ENCODE data around the gene HHATL. TPM values are rescaled to one million over a fixed set of nuclear protein-coding genes. Genes with fewer than 3 reads are reported as not detected.

HHATL gene
- total and polyA plus RNA-seq, 9 donors: 0.12 to 1.3 (median 0.52) TPM; not detected in 5

- 46 to 50% (median 50%) methylated on average over 1 of the region's 1 CpG for WGBS, 3 donors
- H3K27ac ChIP-seq: no peak overlapping the region
- no peaks in the 10 kb centered on the region for H3K36me3 ChIP-seq
- no peak overlapping the region for H3K4me3 ChIP-seq
- no peaks in the 10 kb centered on the region for H3K9me3 ChIP-seq
- intact Hi-C loops (cut with DNase I): no loop called here
- no peak for TF ChIP-seq EP300 (IDR thresholded peaks at IDR 0.05)
- no peaks in the 10 kb centered on the region for H3K27me3 ChIP-seq
- DNase-seq: no peak
- H3K4me1 ChIP-seq (ENCODE audit: insufficient read depth): no peaks in the 10 kb centered on the region
Observed at GRCh38 chr3:42721690-42722089, 19.1 kb upstream of the HHATL start.

GRCh38 chr3:42720126-42720525 is 17.5 kb upstream of the HHATL start:
- no peaks in the 10 kb centered on the region for H3K27me3 ChIP-seq
- WGBS, 3 donors: 86 to 88% (median 86%) methylated on average over 4 of the region's 4 CpGs
- intact Hi-C loops (cut with DNase I): no loop called here
- H3K36me3 ChIP-seq: no peaks in the 10 kb centered on the region
- H3K4me1 ChIP-seq (ENCODE audit: insufficient read depth): no peaks in the 10 kb centered on the region
- no peak overlapping the region for H3K27ac ChIP-seq
- H3K9me3 ChIP-seq: no peaks in the 10 kb centered on the region
- TF ChIP-seq POLR2A (IDR thresholded peaks at IDR 0.05): no peak
- H3K4me3 ChIP-seq: no peak overlapping the region
- no peak for DNase-seq

GRCh38 chr3:42719002-42719401 is 16.4 kb upstream of the HHATL start:
- WGBS, 3 donors: 68 to 79% (median 74%) methylated on average over 6 of the region's 6 CpGs
- TF ChIP-seq EP300 (IDR thresholded peaks at IDR 0.05) (no peak), POLR2A (IDR thresholded peaks at IDR 0.05) (no peak), CTCF (IDR thresholded peaks at IDR 0.05) (no peak)
- no peaks in the 10 kb centered on the region for H3K27me3 ChIP-seq
- H3K4me3 ChIP-seq: no peak overlapping the region
- no peak overlapping the region for H3K27ac ChIP-seq
- no peaks in the 10 kb centered on the region for H3K36me3 ChIP-seq
- DNase-seq: peak in 2 of 5 donors; percentile 2 to 4
- H3K4me1 ChIP-seq (ENCODE audit: insufficient read depth): no peaks in the 10 kb centered on the region
- H3K9me3 ChIP-seq: no peaks in the 10 kb centered on the region
- intact Hi-C loops (cut with DNase I): no loop called here

- no peak overlapping the region for H3K4me3 ChIP-seq
- 75 to 79% (median 77%) methylated on average over 5 of the region's 5 CpGs for WGBS, 3 donors
Observed at GRCh38 chr3:42718338-42718737, 15.7 kb upstream of the HHATL start.

GRCh38 chr3:42717306-42717705 is 14.7 kb upstream of the HHATL start:
- Histone ChIP-seq H3K27ac (no peak overlapping the region), H3K27me3 (no peaks in the 10 kb centered on the region), H3K4me3 (no peak overlapping the region), H3K4me1 (ENCODE audit: insufficient read depth) (no peaks in the 10 kb centered on the region), H3K9me3 (no peaks in the 10 kb centered on the region), H3K36me3 (no peaks in the 10 kb centered on the region)
- TF ChIP-seq CTCF (IDR thresholded peaks at IDR 0.05): no peak
- no peak for TF ChIP-seq POLR2A (IDR thresholded peaks at IDR 0.05)
- intact Hi-C loops (cut with DNase I): no loop called here
- WGBS, 3 donors: 86 to 92% (median 89%) methylated on average over 6 of the region's 6 CpGs
- DNase-seq: peak in 1 of 5 donors; percentile 0

More at GRCh38 chr3:42718338-42718737, 15.7 kb upstream of the HHATL start:
- Histone ChIP-seq H3K36me3 (no peaks in the 10 kb centered on the region), H3K27me3 (no peaks in the 10 kb centered on the region), H3K27ac (no peak overlapping the region), H3K9me3 (no peaks in the 10 kb centered on the region), H3K4me1 (ENCODE audit: insufficient read depth) (no peaks in the 10 kb centered on the region)
- intact Hi-C loops (cut with DNase I): no loop called here
- no peak for TF ChIP-seq CTCF (IDR thresholded peaks at IDR 0.05)
- TF ChIP-seq EP300 (IDR thresholded peaks at IDR 0.05): no peak
- TF ChIP-seq POLR2A (IDR thresholded peaks at IDR 0.05): no peak
- peak in 1 of 5 donors; percentile 1 for DNase-seq

Measured in ovary (tissue), 9 donors.